NB4 (cell line): Measurements from ENCODE around the gene EDEM3.

Experiments used
- DNase-seq: peaks from one replicate; pipeline ENCODE4 v3.0.0; 2010; ENCODE audit warnings: low read depth
- H3K4me3 ChIP-seq: one replicate; pipeline ENCODE4 v1.5.1; 2011; ENCODE audit warnings: mild to moderate bottlenecking, low read depth, low read length, moderate library complexity
- MYC ChIP-seq: IDR thresholded peaks from 2 replicates; pipeline ENCODE4 v1.6.1; 2011; ENCODE audit warnings: low read depth, low read length
- POLR2A ChIP-seq: IDR thresholded peaks from 2 replicates; pipeline ENCODE4 v1.6.1; 2011; ENCODE audit warnings: mild to moderate bottlenecking; ENCODE audit not compliant: insufficient read length; ENCODE audit errors: extremely low read depth
- TF ChIP-seq, protein P1 (sequence below): IDR thresholded peaks from one replicate; pipeline ENCODE4 v1.5.1; 2012; ENCODE audit warnings: low read depth, low read length
- TF ChIP-seq, protein P2 (sequence below): IDR thresholded peaks from 2 replicates; pipeline ENCODE4 v1.6.1; 2011; ENCODE audit warnings: low read depth, low read length

Gene EDEM3

DNA sequence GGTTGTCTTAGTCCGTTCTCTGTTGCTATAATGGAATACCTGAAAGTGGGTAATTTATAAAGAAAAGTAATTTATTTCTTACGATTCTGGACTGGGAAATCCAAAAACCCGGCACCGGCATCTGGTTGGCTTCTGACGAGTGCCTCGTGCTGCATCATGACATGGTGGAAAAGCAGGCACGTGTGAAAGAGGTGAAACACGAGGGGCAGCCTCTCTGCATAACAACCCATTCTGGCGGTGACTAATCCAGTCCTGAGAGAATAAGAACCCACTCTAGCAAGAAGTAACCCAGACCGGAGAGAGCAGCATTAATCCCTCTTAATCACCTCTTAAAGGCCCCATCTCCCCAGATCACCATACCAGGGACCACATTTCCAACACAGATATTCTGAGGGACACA, 2.7 kb upstream of the EDEM3 start:
- DNase-seq = no peak
- H3K4me3 ChIP-seq = no peak overlapping the region
- no peak for TF ChIP-seq MYC
- TF ChIP-seq, protein P1, sequence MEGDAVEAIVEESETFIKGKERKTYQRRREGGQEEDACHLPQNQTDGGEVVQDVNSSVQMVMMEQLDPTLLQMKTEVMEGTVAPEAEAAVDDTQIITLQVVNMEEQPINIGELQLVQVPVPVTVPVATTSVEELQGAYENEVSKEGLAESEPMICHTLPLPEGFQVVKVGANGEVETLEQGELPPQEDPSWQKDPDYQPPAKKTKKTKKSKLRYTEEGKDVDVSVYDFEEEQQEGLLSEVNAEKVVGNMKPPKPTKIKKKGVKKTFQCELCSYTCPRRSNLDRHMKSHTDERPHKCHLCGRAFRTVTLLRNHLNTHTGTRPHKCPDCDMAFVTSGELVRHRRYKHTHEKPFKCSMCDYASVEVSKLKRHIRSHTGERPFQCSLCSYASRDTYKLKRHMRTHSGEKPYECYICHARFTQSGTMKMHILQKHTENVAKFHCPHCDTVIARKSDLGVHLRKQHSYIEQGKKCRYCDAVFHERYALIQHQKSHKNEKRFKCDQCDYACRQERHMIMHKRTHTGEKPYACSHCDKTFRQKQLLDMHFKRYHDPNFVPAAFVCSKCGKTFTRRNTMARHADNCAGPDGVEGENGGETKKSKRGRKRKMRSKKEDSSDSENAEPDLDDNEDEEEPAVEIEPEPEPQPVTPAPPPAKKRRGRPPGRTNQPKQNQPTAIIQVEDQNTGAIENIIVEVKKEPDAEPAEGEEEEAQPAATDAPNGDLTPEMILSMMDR = no peak
- TF ChIP-seq, protein P2, sequence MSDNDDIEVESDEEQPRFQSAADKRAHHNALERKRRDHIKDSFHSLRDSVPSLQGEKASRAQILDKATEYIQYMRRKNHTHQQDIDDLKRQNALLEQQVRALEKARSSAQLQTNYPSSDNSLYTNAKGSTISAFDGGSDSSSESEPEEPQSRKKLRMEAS = no peak
- TF ChIP-seq POLR2A = no peak

DNA sequence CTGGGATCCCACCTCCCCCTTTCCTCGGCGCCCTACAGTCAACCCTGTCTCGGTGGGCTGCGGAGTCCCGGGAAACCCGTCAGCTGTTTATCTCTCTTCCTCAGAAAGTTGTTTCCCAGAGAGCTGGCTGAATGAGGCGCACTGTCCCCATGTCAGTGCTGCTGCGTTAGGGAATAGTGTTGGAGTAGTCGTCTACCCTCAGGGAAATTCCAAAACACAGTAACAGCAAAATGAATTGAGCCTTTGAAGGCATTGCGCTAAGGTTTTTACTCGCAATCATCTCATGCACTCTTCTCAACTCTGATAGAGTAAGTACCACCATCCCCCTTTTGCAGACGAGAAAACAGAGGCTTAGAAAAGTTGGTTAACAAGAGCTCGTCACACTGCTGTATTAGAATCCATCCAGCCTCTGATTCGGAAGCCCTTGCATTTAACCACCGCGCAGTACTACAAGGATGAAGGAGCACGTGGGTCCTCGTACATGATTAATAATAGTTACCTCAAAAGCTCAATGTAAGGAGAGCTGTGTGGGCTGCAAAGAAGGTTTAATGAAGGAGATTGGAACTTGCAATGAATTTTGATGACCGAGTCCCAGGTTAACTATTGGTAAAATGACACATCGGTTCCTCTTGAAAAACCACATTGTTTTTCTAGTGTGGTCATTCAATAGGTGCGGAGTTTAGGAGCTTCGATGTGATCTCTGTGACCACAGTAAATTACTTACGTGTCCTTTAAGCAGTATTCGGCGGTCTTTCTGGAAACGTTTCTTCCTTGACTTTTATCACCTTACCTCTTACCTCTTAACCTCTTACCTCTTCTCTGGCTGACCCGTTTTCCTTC, 788 bp upstream of the EDEM3 start:
- peak overlapping the region; percentile 96 for H3K4me3 ChIP-seq
- TF ChIP-seq POLR2A (no peak), MYC (peak; percentile 52)
- TF ChIP-seq, protein P2 = peak; percentile 84
- peak; percentile 57 for DNase-seq

DNA sequence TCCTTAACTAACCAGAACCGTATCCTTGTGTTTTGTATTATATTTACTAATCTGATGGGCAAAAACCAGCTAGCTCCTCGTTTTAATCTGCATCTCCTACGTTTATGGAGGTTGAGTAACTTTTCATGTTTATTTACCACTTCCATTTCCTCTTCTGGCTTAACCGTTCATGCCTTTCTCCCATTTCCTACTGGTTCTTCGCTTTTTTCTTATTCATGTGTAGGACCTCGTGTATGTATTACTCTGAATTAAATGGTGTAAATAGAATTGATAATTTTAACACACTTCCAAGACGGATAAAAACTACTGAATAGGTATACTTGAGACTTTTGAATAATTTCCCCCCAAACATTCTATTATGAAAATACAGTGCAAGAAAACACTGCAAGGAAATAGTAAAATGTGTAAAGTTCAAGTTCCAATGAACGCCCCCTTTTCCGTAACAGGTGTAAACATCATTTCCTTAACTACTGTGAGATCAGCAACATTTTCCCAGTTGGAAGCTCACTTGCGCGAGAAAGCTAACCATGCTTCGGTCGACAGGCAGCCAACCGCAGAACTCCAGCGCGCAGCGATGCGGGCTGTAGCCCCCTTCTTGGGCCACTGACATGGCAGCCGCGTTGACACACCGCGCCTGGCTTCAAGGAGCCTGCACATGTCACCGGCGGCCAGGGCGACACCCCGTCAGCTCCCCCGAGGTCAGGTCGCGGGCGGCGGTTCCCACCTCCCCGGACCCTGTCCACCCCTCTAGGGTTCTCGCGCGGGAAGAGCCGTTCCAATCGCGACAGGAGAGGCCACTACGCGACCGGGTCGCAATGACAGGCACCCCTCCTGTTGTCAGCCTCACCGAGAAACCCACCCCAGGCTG, 816 bp downstream of the EDEM3 start:
- TF ChIP-seq, protein P2 = peak; percentile 55; the same call in 1 of the 2 replicates
- TF ChIP-seq MYC (0 out of 2 replicates have a peak, but pooled peaks have one; percentile 17), POLR2A (no peak)
- TF ChIP-seq, protein P1 = no peak
- H3K4me3 ChIP-seq = peak overlapping the region; percentile 95
- peak; percentile 73 for DNase-seq

DNA sequence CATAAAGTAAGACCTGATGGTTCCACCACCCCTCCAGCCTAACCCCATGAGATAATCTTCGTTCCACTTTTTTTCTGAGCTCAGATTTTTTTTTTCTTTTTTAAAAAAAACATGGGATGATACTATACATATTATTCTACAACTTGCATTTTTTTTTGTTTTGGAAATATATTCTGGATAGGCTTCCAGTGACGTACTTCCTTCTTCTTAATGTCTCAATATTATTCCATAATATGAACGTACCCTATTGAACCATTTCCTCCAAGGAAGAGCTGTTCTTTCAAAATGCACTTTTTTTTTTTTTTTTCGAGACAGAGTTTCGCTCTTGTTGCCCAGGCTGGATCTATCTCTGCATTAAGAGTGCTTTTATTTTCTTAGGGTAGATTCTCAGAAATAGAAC, 1.5 kb downstream of the EDEM3 start:
- no peak for DNase-seq
- TF ChIP-seq, protein P2 = no peak
- TF ChIP-seq, protein P1 = no peak
- TF ChIP-seq POLR2A = no peak
- no peak for TF ChIP-seq MYC
- peak overlapping the region; percentile 95 for H3K4me3 ChIP-seq

DNA sequence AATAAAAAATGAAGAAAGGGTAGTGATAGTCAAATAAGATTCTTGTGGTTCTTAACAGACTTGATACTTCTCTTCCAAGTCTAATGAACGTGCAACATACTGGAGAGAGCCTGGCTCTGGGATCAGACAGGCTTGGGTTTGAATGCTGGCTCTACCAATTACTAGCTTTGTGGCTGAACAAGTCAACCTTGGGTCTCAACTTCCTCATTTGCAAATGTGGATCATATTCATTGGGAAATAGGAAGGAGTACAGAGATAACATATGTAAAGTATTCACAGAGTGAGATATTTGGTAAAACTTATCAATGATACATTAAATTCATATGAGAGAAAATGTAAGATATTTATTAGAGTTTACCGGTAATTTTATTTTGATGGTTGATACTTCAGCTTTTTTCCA, 2.0 kb downstream of the EDEM3 start:
- TF ChIP-seq POLR2A = no peak
- TF ChIP-seq, protein P2 = no peak
- TF ChIP-seq MYC = no peak
- TF ChIP-seq, protein P1 = no peak
- peak overlapping the region; percentile 95 for H3K4me3 ChIP-seq
- DNase-seq = peak; percentile 82
